Stimulated activated CD8-positive, alpha-beta memory T cell treated with anti-CD3 and anti-CD28 coated beads, Interleukin-4, amount 100 ng/mL, for 48 hours (primary cell): ENCODE results near the gene AUTS2.
"Not testable (repeated sequence)": the region's sequence is repeated elsewhere in the genome, so short reads cannot be mapped to it uniquely, and the experiment has no call there.

Experiments
- DNase-seq: peaks from one replicate; pipeline ENCODE4 v3.0.0-alpha.2; 2020

AUTS2 gene

DNA sequence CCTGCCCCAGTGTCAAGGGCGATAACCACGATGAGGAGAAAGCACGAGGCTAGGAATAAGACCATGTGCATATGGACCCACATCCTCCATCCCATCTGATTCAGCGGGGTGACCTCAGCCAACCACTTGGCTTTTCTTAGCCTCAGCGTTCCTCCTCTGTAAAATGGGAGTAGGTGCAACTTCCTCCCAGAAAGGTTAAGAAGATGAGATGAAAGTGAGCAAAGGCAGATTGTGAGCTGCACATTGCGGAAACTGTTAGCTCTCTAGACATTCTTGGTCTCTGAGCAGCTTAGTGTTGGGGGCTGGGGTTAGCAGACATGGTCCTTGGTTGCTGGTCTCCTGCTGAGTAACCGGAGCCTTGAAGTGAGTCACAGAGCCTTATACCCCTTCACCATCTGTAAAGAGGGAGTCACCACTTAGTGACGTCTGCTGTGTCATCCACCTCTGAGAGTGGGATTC is 1036.4 kb downstream of the AUTS2 start:
- DNase-seq = no peak

- DNase-seq = no peak
Observed at GRCh38 chr7:70635633-70636032, 1037.4 kb downstream of the AUTS2 start.

GRCh38 chr7:70636169-70636568 is 1037.9 kb downstream of the AUTS2 start:
- DNase-seq = no peak

- DNase-seq = no peak
Observed at GRCh38 chr7:70637726-70638125, 1039.5 kb downstream of the AUTS2 start.

DNA sequence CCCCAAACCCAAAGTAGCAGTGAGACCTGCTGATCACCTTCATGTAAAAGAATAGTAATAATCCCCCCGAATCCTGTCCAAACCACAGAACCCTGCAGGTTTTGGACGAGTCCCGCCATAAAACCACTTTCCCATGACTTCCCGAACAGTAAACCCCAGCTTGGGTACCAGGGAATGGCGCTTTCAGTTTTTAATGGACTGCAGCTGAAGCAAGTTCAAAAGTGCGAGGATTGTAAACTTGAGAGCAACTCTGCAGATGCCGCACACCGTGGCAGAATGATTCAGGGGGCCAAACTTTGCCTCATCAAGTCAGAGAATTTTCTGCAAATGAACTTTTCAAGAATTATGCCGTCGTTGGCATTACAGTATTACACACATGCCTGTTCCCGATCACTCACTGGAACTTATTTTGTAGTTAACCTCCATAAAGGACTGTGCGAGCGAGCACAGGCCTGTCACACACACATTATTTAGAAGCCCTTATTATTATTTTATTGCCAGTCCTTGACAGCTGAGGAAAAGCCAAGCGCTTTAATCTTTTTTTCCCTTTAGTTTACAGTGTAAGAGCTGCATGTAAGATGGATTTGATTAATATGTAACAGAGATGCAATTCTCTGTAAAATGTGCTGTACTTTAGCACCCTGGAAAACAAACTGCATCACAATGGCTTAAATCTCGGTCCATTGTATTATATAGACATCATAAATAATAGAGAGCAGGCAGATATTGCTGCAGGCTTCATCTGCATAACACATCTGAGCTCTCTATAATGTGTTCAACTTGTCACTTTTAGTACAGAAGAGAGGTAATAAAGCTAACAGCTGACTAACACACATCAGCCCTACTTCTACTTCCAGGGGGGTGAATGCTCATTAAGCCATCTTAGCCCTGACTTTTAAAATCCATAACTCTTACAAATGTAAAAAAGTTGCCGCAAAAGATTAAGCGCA is 1040.2 kb downstream of the AUTS2 start:
- DNase-seq = no peak

GRCh38 chr7:70640266-70640833 is 1042.1 kb downstream of the AUTS2 start:
- DNase-seq = no peak

- DNase-seq = no peak
Observed at GRCh38 chr7:70641882-70642281, 1043.6 kb downstream of the AUTS2 start.

DNA sequence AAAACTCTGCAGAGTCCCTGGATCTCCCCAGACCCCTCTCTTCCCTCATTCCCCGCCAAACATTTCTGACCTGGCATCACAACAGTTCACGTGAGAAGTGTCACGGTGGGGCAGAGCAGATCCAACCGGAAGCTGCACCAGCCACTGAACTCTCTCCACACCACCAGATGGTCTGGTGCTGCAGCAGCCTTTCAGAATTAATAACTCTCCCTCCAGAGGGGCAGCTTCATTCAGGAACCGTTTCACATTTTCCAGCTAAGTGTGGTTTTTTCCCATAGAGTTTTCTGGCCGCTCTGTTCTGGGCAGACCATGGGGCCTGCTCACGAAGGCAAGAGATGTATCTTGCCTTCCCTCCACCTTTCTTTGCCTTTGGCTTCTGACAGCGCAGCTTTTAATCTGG is 1047.0 kb downstream of the AUTS2 start:
- no peak for DNase-seq

DNA sequence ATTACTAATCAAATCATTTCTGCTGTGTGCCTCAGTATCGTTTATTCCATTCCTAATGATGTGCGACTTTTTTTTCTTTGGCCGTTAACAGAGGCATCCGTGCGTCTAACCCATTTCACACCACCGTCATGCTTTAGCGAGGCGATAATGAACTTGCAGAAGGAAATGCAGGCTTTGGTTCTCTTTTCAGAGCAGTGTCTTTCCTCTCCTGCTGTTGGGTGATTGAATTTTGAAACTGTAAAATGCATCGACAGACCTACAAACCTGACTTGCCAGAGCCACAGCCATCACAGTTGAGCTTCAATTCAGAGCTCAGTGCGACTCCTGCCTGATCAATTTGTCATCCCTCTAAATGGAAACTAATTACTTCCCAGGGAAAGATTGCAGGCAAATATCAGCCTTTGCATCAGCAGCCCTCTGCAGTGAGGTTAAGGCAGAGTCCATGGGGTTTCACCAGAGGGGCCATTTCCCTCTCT is 1047.6 kb downstream of the AUTS2 start:
- DNase-seq = no peak

DNA sequence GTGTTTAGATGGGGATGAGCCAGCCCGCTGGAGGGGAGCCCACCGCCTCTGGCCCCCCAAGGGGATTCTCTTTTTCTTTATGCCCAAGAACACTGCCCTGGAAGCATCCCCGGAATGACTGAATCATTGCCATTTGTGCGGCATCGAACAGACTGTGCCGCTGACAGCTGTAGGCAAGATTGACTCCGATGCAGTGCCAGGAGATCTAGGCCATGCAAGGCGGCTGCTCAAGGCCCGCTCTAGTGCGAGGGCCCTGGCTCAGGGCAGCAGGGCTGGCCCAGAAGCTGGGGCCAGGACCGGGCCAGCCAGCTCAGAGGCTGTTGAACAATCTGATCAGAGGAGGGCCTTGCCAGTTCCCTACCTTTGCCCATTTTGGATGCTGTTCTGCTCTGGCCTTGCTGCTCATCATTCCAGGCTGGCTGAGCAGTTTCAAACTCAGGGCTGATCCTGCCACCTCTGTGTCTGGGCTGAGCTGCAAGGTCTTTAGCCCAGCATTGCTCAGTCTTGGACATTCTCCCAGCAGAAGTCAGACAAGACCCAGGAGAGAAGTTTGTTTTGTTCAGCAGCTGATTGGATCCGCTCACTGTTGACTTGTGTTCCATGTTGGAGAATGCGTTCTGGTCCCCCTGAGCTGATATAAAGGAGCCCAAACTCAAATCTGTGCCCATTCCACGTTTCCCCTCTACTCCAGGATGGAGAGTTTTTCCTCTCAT is 1048.4 kb downstream of the AUTS2 start:
- DNase-seq = no peak

DNA sequence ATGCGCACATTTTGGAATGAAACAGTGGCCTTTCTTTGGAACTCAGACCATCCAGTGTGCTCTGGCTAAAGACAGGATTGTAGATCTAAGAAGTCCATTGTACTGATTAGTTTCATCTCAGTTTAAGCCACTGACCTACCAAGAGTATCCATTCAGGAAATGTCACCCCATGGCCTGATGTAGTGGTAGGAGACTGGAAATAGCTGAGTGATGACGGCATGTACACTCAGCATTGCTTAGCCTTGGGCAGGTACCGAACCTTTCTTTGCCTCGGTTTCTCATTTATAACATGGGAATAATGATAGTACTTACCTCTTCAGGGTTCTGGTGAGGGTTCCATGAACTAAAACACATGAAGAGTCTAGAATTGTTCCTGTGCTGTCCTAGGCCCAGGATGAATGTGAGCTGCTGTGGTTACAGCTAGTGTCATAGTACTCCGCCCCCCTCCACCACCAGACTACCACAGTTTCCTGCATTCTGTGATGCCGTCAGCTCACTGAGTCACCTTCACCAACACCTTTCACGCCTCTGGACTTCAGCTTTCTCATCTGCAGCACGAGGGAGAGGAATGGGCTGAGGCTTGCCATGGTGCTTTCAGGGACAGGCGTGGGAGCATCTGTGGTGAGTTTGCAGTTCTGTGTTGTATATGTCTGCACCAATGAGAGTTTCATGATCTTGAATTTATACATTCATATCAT is 1049.7 kb downstream of the AUTS2 start:
- DNase-seq = peak; percentile 85

- DNase-seq = not testable (repeated sequence)
Observed at GRCh38 chr7:70648499-70648861, 1050.2 kb downstream of the AUTS2 start.

DNA sequence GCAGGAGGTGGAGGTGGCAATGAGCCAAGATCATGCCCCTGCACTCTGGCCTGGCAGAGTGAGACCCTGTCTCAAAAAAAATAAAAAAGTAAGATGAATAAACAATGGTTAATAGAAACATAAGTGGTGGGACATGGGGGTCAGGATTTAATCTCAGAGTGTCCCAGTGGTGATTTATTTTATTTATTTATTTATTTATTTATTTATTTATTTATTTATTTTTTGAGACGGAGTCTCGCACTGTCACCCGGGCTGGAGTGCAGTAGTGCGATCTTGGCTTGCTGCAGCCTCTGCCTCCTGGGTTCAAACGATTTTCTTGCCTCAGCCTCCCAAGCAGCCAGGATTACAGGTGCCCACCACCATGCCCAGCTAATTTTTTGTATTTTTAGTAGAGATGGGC is 1051.0 kb downstream of the AUTS2 start:
- DNase-seq = no peak

DNA sequence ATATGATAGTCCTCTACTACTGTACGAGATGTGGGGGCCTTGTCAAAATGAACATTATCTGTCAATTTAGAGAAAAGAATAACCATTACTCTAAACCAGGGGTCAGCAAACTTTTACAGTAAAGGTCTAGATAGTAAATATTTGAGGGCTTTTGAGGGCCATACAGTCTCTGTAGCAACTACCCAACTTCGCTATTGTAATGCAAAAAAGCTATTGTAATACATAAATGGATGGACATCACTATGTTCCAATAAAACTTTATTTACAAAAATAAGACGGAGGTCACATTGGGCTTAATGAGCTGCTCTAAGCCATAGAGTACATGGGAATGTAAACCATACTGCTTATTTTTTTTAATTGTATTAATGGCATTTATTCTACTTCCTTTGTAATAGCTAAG is 1055.9 kb downstream of the AUTS2 start:
- no peak for DNase-seq

DNA sequence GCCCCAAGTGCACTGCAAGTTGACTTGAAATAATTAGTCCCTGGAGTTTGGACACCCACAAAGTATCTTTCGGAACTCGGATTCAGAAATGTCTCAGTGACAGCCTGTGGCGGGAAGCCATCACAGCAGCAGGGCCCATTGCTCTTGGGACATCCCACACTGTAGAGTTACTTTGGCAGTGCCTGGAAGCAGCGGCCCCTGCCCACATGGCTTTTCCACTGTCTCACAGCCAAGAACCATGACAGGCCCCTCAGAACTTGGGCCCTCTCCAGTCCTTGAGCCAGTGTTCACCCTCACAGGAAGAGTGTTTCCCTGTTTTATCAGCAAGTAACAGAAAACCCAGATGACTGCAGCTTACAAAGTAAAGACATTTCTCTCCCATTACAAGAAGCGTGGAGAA is 1056.7 kb downstream of the AUTS2 start:
- DNase-seq = no peak

GRCh38 chr7:70655694-70656093 is 1057.4 kb downstream of the AUTS2 start:
- no peak for DNase-seq

- no peak for DNase-seq
Observed at GRCh38 chr7:70657571-70657970, 1059.3 kb downstream of the AUTS2 start.

DNA sequence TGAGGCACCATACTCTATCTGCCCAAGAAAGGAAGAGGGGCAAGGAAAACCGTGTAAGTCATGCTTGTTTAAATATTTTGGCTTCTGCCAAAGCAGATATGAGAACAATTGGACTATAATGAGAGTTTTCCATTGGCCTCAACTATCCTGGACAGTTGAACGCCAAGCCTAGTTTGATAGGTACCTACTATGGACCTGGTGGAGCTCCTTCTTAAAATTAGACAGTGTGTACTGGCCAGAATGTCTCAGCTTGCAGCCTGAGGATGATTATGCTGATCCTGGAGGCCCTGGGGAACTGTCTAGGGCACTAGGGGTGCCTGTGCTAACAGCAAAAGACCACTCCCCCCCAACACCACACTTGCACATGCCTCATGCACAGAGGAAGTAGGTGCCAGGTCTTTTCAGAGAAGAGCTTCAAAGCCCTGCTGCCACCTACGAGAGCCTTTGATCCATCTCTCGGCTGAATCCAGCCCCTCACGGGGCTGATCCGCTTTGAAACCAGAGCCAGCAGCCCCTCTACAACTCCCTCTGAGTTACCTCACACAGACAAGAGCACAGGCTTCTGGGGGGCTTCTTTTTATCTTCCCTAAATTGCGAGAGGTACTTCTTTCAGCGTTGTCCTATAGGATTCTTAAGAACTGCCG is 1059.8 kb downstream of the AUTS2 start:
- DNase-seq = no peak

DNA sequence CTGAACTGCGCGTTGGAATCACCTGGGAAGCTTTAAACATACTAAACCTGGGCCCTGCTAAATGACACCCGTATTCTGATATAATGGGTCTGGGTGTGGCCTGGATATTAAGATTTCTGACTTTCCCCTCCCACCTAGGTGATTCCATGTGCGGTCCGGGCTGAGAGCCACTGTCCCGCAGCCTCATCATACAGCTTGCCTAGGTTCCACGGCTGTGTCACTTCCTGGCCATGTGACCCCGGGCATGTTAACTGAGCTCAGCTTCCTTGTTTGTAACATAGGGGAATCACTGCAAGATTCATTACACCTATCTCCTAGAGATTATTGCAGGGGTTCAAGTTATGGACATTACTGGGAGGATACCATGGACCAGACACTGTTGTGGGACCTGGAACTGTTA is 1061.0 kb downstream of the AUTS2 start:
- no peak for DNase-seq

GRCh38 chr7:70660154-70660818 is 1062.0 kb downstream of the AUTS2 start:
- peak; percentile 41 for DNase-seq

GRCh38 chr7:70660819-70661191 is 1062.5 kb downstream of the AUTS2 start:
- no peak for DNase-seq

- DNase-seq = no peak
Observed at GRCh38 chr7:70663680-70664079, 1065.4 kb downstream of the AUTS2 start.
